Measurements from ENCODE around the gene CDCP2. TPM values are rescaled to one million over a fixed set of nuclear protein-coding genes. Genes with fewer than 3 reads are reported as not detected.

CDCP2 gene
- total RNA-seq, 1 donor from 2014 or later: not detected

- Mint-ChIP-seq H3K9me3 (ENCODE audit: low read depth) (no peaks in the 10 kb centered on the region), H3K27me3 (ENCODE audit: low read depth) (no peaks in the 10 kb centered on the region), H3K4me1 (ENCODE audit: low read depth) (no peaks in the 10 kb centered on the region), H3K4me3 (ENCODE audit: unreplicated experiment) (no peak overlapping the region), H3K27ac (ENCODE audit: unreplicated experiment) (no peak overlapping the region), H3K36me3 (ENCODE audit: low read depth) (no peaks in the 10 kb centered on the region)
- peak; percentile 56 for DNase-seq (ENCODE audit: low spot score)
- TF ChIP-seq, protein P1, sequence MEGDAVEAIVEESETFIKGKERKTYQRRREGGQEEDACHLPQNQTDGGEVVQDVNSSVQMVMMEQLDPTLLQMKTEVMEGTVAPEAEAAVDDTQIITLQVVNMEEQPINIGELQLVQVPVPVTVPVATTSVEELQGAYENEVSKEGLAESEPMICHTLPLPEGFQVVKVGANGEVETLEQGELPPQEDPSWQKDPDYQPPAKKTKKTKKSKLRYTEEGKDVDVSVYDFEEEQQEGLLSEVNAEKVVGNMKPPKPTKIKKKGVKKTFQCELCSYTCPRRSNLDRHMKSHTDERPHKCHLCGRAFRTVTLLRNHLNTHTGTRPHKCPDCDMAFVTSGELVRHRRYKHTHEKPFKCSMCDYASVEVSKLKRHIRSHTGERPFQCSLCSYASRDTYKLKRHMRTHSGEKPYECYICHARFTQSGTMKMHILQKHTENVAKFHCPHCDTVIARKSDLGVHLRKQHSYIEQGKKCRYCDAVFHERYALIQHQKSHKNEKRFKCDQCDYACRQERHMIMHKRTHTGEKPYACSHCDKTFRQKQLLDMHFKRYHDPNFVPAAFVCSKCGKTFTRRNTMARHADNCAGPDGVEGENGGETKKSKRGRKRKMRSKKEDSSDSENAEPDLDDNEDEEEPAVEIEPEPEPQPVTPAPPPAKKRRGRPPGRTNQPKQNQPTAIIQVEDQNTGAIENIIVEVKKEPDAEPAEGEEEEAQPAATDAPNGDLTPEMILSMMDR (IDR thresholded peaks at IDR 0.05): no peak
Observed at GRCh38 chr1:54178296-54179070, 25.7 kb upstream of the CDCP2 start.

DNA sequence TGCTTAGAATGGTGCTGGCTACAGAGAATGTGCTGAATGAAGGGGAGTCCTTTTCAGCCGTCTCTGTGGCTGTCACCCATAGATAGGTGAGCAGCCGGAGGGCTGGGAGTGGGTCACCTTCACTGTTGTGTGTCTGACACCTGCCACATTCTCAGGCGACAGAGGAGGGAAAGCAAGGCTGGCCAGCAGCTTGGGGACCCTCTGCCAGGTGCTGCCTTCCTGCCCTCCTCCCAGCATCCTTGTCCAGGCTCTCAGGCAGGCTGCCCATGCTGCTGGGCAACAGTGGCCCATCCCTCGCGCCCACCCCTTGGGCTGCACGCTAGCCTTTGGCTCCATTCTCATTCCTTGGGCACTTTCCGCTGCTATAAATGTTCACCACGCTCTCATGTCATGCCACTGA, 24.9 kb upstream of the CDCP2 start:
- H3K4me3 Mint-ChIP-seq (ENCODE audit: unreplicated experiment): no peak overlapping the region
- H3K4me1 Mint-ChIP-seq (ENCODE audit: low read depth): no peaks in the 10 kb centered on the region
- TF ChIP-seq, protein P1 (IDR thresholded peaks at IDR 0.05): no peak
- H3K36me3 Mint-ChIP-seq (ENCODE audit: low read depth): no peaks in the 10 kb centered on the region
- no peaks in the 10 kb centered on the region for H3K27me3 Mint-ChIP-seq (ENCODE audit: low read depth)
- no peak overlapping the region for H3K27ac Mint-ChIP-seq (ENCODE audit: unreplicated experiment)
- H3K9me3 Mint-ChIP-seq (ENCODE audit: low read depth): no peaks in the 10 kb centered on the region
- DNase-seq (ENCODE audit: low spot score): peak; percentile 59

DNA sequence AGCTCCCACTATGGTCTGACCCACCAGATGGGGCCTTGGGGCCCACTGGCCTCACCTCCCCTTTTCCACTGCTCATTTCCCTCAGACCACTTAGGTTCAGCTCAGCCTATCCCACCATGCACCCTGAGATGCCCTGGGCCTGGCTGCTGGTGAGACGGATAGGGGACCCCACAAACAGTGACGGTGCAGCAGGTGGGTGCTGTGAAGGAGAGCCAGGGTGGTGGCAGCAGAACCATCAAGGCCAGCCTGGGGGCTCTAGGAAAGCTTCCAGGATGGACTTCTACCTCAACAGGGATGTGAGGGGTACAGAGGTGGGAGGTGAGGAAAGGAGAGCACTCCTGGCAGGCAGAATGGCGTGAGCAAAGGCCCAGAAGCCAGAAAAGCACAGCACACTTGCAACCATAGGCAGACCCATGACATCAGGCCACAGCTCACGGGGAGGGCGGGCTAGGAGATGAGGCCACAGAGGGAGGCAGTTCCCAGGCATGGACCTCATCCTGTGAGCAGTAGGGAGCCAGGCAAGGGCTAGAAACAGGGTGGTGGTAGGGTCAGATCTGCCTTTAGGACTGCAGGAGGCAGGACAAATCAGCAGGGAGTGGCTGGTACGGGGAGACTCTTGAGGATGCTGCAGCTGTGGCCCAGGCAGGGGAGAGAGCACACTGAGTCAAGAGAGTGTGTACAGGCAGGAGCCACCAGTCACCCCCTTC, 24.0 kb upstream of the CDCP2 start:
- Mint-ChIP-seq H3K27me3 (ENCODE audit: low read depth) (no peaks in the 10 kb centered on the region), H3K9me3 (ENCODE audit: low read depth) (no peaks in the 10 kb centered on the region), H3K4me3 (ENCODE audit: unreplicated experiment) (no peak overlapping the region), H3K4me1 (ENCODE audit: low read depth) (no peaks in the 10 kb centered on the region), H3K36me3 (ENCODE audit: low read depth) (no peaks in the 10 kb centered on the region), H3K27ac (ENCODE audit: unreplicated experiment) (no peak overlapping the region)
- DNase-seq (ENCODE audit: low spot score): peak; percentile 63
- TF ChIP-seq, protein P1 (IDR thresholded peaks at IDR 0.05): no peak

GRCh38 chr1:54174106-54174505, 21.3 kb upstream of the CDCP2 start:
- no peak overlapping the region for H3K4me3 Mint-ChIP-seq (ENCODE audit: unreplicated experiment)
- DNase-seq (ENCODE audit: low spot score): peak; percentile 42
- TF ChIP-seq, protein P1 (IDR thresholded peaks at IDR 0.05): no peak
- no peaks in the 10 kb centered on the region for H3K4me1 Mint-ChIP-seq (ENCODE audit: low read depth)
- no peaks in the 10 kb centered on the region for H3K27me3 Mint-ChIP-seq (ENCODE audit: low read depth)
- H3K36me3 Mint-ChIP-seq (ENCODE audit: low read depth): no peaks in the 10 kb centered on the region
- H3K27ac Mint-ChIP-seq (ENCODE audit: unreplicated experiment): no peak overlapping the region
- no peaks in the 10 kb centered on the region for H3K9me3 Mint-ChIP-seq (ENCODE audit: low read depth)

GRCh38 chr1:54173681-54174080, 20.9 kb upstream of the CDCP2 start:
- TF ChIP-seq, protein P1 (IDR thresholded peaks at IDR 0.05): no peak
- no peak overlapping the region for H3K27ac Mint-ChIP-seq (ENCODE audit: unreplicated experiment)
- no peaks in the 10 kb centered on the region for H3K36me3 Mint-ChIP-seq (ENCODE audit: low read depth)
- no peaks in the 10 kb centered on the region for H3K9me3 Mint-ChIP-seq (ENCODE audit: low read depth)
- peak; percentile 50 for DNase-seq (ENCODE audit: low spot score)
- H3K27me3 Mint-ChIP-seq (ENCODE audit: low read depth): no peaks in the 10 kb centered on the region
- no peak overlapping the region for H3K4me3 Mint-ChIP-seq (ENCODE audit: unreplicated experiment)
- H3K4me1 Mint-ChIP-seq (ENCODE audit: low read depth): no peaks in the 10 kb centered on the region
